ENCODE results near the gene ZNF554.
A peak's percentile ranks its signal among the peaks of the same experiment; 100 is the strongest.

Gene ZNF554

GRCh38 chr19:2819540-2820111 is at the start of gene ZNF554:
Gene ZNF554, plus strand, starts transcription at chr19:2819868. Its CDS starts 204 bp downstream, at chr19:2820072.
- DNase-seq (ENCODE audit: low read depth in 2 of 2, low spot score in 1 of 2): peak; percentile 94 to 95

- DNase-seq (ENCODE audit: low read depth in 2 of 2, low spot score in 1 of 2): no peak
Observed at GRCh38 chr19:2770055-2771013, 49.3 kb upstream of the ZNF554 start.

- DNase-seq (ENCODE audit: low read depth in 2 of 2, low spot score in 1 of 2): no peak
Observed at GRCh38 chr19:2771786-2772674, 47.6 kb upstream of the ZNF554 start.

GRCh38 chr19:2774083-2774679 is 45.5 kb upstream of the ZNF554 start:
- DNase-seq (ENCODE audit: low read depth in 2 of 2, low spot score in 1 of 2): no peak

GRCh38 chr19:2774953-2775555 is 44.6 kb upstream of the ZNF554 start:
- no peak for DNase-seq (ENCODE audit: low read depth in 2 of 2, low spot score in 1 of 2)

GRCh38 chr19:2775556-2776430 is 43.9 kb upstream of the ZNF554 start:
- DNase-seq (ENCODE audit: low read depth in 2 of 2, low spot score in 1 of 2): peak; percentile 47 to 56

GRCh38 chr19:2777952-2778683 is 41.5 kb upstream of the ZNF554 start:
- DNase-seq (ENCODE audit: low read depth in 2 of 2, low spot score in 1 of 2): no peak

- DNase-seq (ENCODE audit: low read depth in 2 of 2, low spot score in 1 of 2): no peak
Observed at GRCh38 chr19:2779121-2779740, 40.4 kb upstream of the ZNF554 start.

- no peak for DNase-seq (ENCODE audit: low read depth in 2 of 2, low spot score in 1 of 2)
Observed at GRCh38 chr19:2780284-2780683, 39.4 kb upstream of the ZNF554 start.

GRCh38 chr19:2782329-2782935 is 37.2 kb upstream of the ZNF554 start:
- no peak for DNase-seq (ENCODE audit: low read depth in 2 of 2, low spot score in 1 of 2)

GRCh38 chr19:2782936-2783780 is 36.5 kb upstream of the ZNF554 start, which contains the start of gene SGTA:
Gene SGTA, minus strand, starts transcription at chr19:2783273. Its CDS starts 14,205 bp downstream, at chr19:2769068.
- DNase-seq (ENCODE audit: low read depth in 2 of 2, low spot score in 1 of 2): peak; percentile 93 to 94

- no peak for DNase-seq (ENCODE audit: low read depth in 2 of 2, low spot score in 1 of 2)
Observed at GRCh38 chr19:2783781-2784145, 35.9 kb upstream of the ZNF554 start.

- DNase-seq (ENCODE audit: low read depth in 2 of 2, low spot score in 1 of 2): peak; percentile 99
Observed at GRCh38 chr19:2785244-2785997, 34.2 kb upstream of the ZNF554 start, which contains the start of gene THOP1. Gene THOP1, plus strand, starts transcription at chr19:2785503. Its CDS starts 160 bp downstream, at chr19:2785663.

GRCh38 chr19:2787115-2787514 is 32.6 kb upstream of the ZNF554 start:
- DNase-seq (ENCODE audit: low read depth in 2 of 2, low spot score in 1 of 2): no peak

GRCh38 chr19:2788237-2788636 is 31.4 kb upstream of the ZNF554 start:
- no peak for DNase-seq (ENCODE audit: low read depth in 2 of 2, low spot score in 1 of 2)

- DNase-seq (ENCODE audit: low read depth in 2 of 2, low spot score in 1 of 2): no peak
Observed at GRCh38 chr19:2790194-2790556, 29.5 kb upstream of the ZNF554 start.

Measured in stimulated activated CD8-positive, alpha-beta memory T cell treated with anti-CD3 and anti-CD28 coated beads, Interleukin-4, amount 100 ng/mL, for 4 hours (primary cell).